IMR-90 (cell line): ENCODE results near the gene EXOC2. TPM values are rescaled to one million over a fixed set of nuclear protein-coding genes. Genes with fewer than 3 reads are reported as not detected.

Experiments used
- ATAC-seq: fragments of 200-7000 bp; cut with Tn5 transposase; 2 replicates; pipeline ENCODE4 v1.9.1; 2020; ENCODE audit warnings: low read depth, mild to moderate bottlenecking, moderate library complexity
- Bru-seq: library from RNA; stranded (reverse); fragments of 400-500 nt; gene quantifications from one replicate; lab custom pipeline; 2021; lab: Mats Ljungman, UMichigan
- BruChase-seq, 2 experiments: library from RNA; stranded (reverse); fragments of 400-500 nt; gene quantifications; one replicate each; lab custom pipeline; 2021; lab: Mats Ljungman, UMichigan
- BruUV-seq: library from RNA; stranded (reverse); fragments of 400-500 nt; replicated peaks from 2 replicates; lab custom pipeline; 2021; lab: Mats Ljungman, UMichigan
- CTCF ChIA-PET: fragments of 300-600 bp; formaldehyde crosslinking; extraction: SDS; loops from one replicate; lab custom pipeline; 2021; ENCODE audit warnings: antibody characterized with exemption; lab: Yijun Ruan, JAX
- POLR2A ChIA-PET: fragments of 300-600 bp; sonication (Branson Sonifier 250); formaldehyde crosslinking; loops from one replicate; lab custom pipeline; 2022; ENCODE audit warnings: antibody characterized with exemption; ENCODE audit not compliant: unreplicated experiment; lab: Charles Lee
- DNase-seq: peaks from one replicate; pipeline ENCODE4 v3.0.0; 2013
- H2AFZ ChIP-seq: replicated peaks from 2 replicates; pipeline ENCODE3; 2013; ENCODE audit warnings: low read length, mild to moderate bottlenecking; ENCODE audit not compliant: poor library complexity
- H2AK5ac ChIP-seq: 2 replicates; pipeline ENCODE4 v1.6.1; 2013; ENCODE audit warnings: low read depth, low read length, inconsistent platforms
- H2AK9ac ChIP-seq: replicated peaks from 2 replicates; pipeline ENCODE3; 2013; ENCODE audit warnings: mild to moderate bottlenecking, low read depth, low read length, moderate library complexity; ENCODE audit not compliant: poor library complexity
- H2BK120ac ChIP-seq: 2 replicates; pipeline ENCODE4 v1.6.1; 2013; ENCODE audit warnings: low read depth, low read length, inconsistent platforms
- H2BK15ac ChIP-seq: 3 replicates; pipeline ENCODE4 v1.6.1; 2013; ENCODE audit warnings: low read depth, low read length, inconsistent platforms
- H2BK20ac ChIP-seq: 2 replicates; pipeline ENCODE4 v1.6.1; 2013; ENCODE audit warnings: low read depth, mild to moderate bottlenecking, inconsistent platforms, low read length, moderate library complexity
- H2BK5ac ChIP-seq: 2 replicates; pipeline ENCODE4 v1.6.1; 2013; ENCODE audit warnings: mild to moderate bottlenecking, low read depth, low read length, inconsistent platforms; ENCODE audit not compliant: poor library complexity, severe bottlenecking
- H3K14ac ChIP-seq: replicated peaks from 2 replicates; pipeline ENCODE4 v1.6.1; 2013; ENCODE audit warnings: low read depth, low read length, inconsistent platforms
- H3K18ac ChIP-seq: 2 replicates; pipeline ENCODE4 v1.6.1; 2013; ENCODE audit warnings: low read depth, low read length, control low read depth
- H3K23ac ChIP-seq: 2 replicates; pipeline ENCODE4 v1.6.1; 2013; ENCODE audit warnings: low read depth, low read length, inconsistent platforms
- H3K27ac ChIP-seq: 2 replicates; pipeline ENCODE4 v1.5.1; 2013; ENCODE audit warnings: mild to moderate bottlenecking, control low read depth, low read length; ENCODE audit not compliant: insufficient read depth
- H3K27me3 ChIP-seq: 2 replicates; pipeline ENCODE4 v1.6.1; 2013; ENCODE audit warnings: low read length; ENCODE audit not compliant: control insufficient read depth, insufficient read depth
- H3K36me3 ChIP-seq: 2 replicates; pipeline ENCODE4 v1.6.1; 2013; ENCODE audit warnings: low read length, mixed read lengths; ENCODE audit not compliant: control insufficient read depth, insufficient read depth
- H3K4ac ChIP-seq: 2 replicates; pipeline ENCODE4 v1.6.1; 2013; ENCODE audit warnings: low read depth, low read length, inconsistent platforms
- H3K4me1 ChIP-seq: 2 replicates; pipeline ENCODE4 v1.6.1; 2013; ENCODE audit warnings: low read length, mixed read lengths; ENCODE audit not compliant: control insufficient read depth, insufficient read depth
- H3K4me2 ChIP-seq: 2 replicates; pipeline ENCODE4 v1.6.1; 2013; ENCODE audit warnings: low read depth, mild to moderate bottlenecking, control low read depth, low read length, moderate library complexity
- H3K4me3 ChIP-seq: 2 replicates; pipeline ENCODE4 v1.5.1; 2013; ENCODE audit warnings: low read depth, mild to moderate bottlenecking, control low read depth, low read length, moderate library complexity; ENCODE audit not compliant: insufficient read depth
- H3K56ac ChIP-seq: 2 replicates; pipeline ENCODE4 v1.6.1; 2013; ENCODE audit warnings: low read length, inconsistent platforms; ENCODE audit not compliant: insufficient read depth; ENCODE audit errors: extremely low read depth
- H3K79me1 ChIP-seq, 2 experiments: 2 replicates each; pipeline ENCODE4 v1.6.1; 2013; ENCODE audit warnings: low read length in 2 of 2, inconsistent platforms in 1 of 2, low read depth in 1 of 2
- H3K9ac ChIP-seq: 2 replicates; pipeline ENCODE4 v1.6.1; 2013; ENCODE audit warnings: low read depth, low read length, control low read depth
- H3K9me1 ChIP-seq: 2 replicates; pipeline ENCODE4 v1.6.1; 2013; ENCODE audit warnings: low read length, inconsistent platforms; ENCODE audit not compliant: insufficient read depth
- H3K9me3 ChIP-seq: 2 replicates; pipeline ENCODE4 v1.6.1; 2013; ENCODE audit warnings: low read length; ENCODE audit not compliant: control insufficient read depth, insufficient read depth
- H4K20me1 ChIP-seq: 2 replicates; pipeline ENCODE4 v1.6.1; 2013; ENCODE audit warnings: low read length, inconsistent platforms; ENCODE audit not compliant: insufficient read depth
- H4K5ac ChIP-seq: 2 replicates; pipeline ENCODE4 v1.6.1; 2013; ENCODE audit warnings: mild to moderate bottlenecking, low read depth, low read length, control low read depth
- H4K8ac ChIP-seq, 2 experiments: 2 replicates each; pipeline ENCODE4 v1.6.1; 2013; ENCODE audit warnings: low read depth in 2 of 2, low read length in 2 of 2, control low read depth in 1 of 2, inconsistent platforms in 1 of 2
- H4K91ac ChIP-seq: 2 replicates; pipeline ENCODE4 v1.6.1; 2013; ENCODE audit warnings: low read depth, low read length, inconsistent platforms; ENCODE audit not compliant: insufficient read depth
- BHLHE40 ChIP-seq: fragments of 150-350 bp; IDR thresholded peaks from 2 replicates; pipeline ENCODE4 v1.6.1; 2016; ENCODE audit warnings: mild to moderate bottlenecking, low read depth, low read length
- CHD1 ChIP-seq: IDR thresholded peaks from 2 replicates; pipeline ENCODE4 v1.6.1; 2012; ENCODE audit warnings: low read depth, low read length, improper control_type of control experiment
- ELK1 ChIP-seq: fragments of 150-350 bp; IDR thresholded peaks from 2 replicates; pipeline ENCODE4 v1.6.1; 2016; ENCODE audit warnings: low read depth, mild to moderate bottlenecking, low read length, moderate library complexity, borderline replicate concordance
- MAZ ChIP-seq: IDR thresholded peaks from 2 replicates; pipeline ENCODE4 v1.6.1; 2012; ENCODE audit warnings: low read depth, mild to moderate bottlenecking, low read length, improper control_type of control experiment, moderate library complexity, borderline replicate concordance
- MXI1 ChIP-seq: IDR thresholded peaks from 2 replicates; pipeline ENCODE4 v1.6.1; 2012; ENCODE audit warnings: low read depth, mild to moderate bottlenecking, low read length, moderate library complexity, borderline replicate concordance
- SMC3 ChIP-seq: fragments of 150-350 bp; IDR thresholded peaks from 2 replicates; pipeline ENCODE4 v1.6.1; 2016; ENCODE audit warnings: low read depth, mild to moderate bottlenecking, antibody characterized with exemption, low read length, moderate library complexity
- WGBS, 2 experiments: methylation state at CpG; one replicate each; pipeline versions ENCODE4 v1.1.5 to v1.1.7; 2013; ENCODE audit warnings: missing lambda C conversion rate in 2 of 2; ENCODE audit not compliant: insufficient read length in 1 of 2; ENCODE audit errors: extremely low coverage in 2 of 2; 5-methylcytosine and 5-hydroxymethylcytosine counted together
- dilution Hi-C: fragments of 300-500 bp; cut with HindIII; formaldehyde crosslinking; loops from one replicate; pipeline ENCODE4 v1.14.3; 2018; ENCODE audit warnings: low sequenced_read_pairs; ENCODE audit not compliant: unreplicated experiment
- in situ Hi-C: fragments of 300-500 bp; cut with MboI; formaldehyde crosslinking; loops from 3 replicates; pipeline ENCODE4 v1.14.3; 2019; ENCODE audit warnings: low sequenced_read_pairs, inconsistent platforms, mixed read lengths
- intact Hi-C: fragments of 100-400 bp; cut with micrococcal nuclease; formaldehyde crosslinking; loops from 2 replicates; pipeline ENCODE4 v1.10.0; 2022
- long read RNA-seq: library from polyadenylated mRNA; unstranded; transcript quantifications from one replicate; pipeline ENCODE4 v2.0.0, GENCODE V29; 2021; ENCODE audit not compliant: unreplicated experiment
- polyA plus RNA-seq, 3 experiments: library from polyadenylated mRNA; depleted of rRNA; stranded (reverse); fragments of >200 nt; gene quantifications; 2 replicates each; pipeline ENCODE4 v1.2.3, GENCODE V29; 2012; ENCODE audit warnings: low replicate concordance in 1 of 3
- total RNA-seq: library from RNA; depleted of rRNA; stranded (reverse); fragments of >200 nt; gene quantifications from 2 replicates; pipeline ENCODE4 v1.2.3, GENCODE V29; 2012; rRNA removed

The EXOC2 gene
- total RNA-seq (37.3 and 39.4 TPM in 2 replicates), polyA plus RNA-seq (2012; rRNA removed) (12.8 and 13.1 TPM in 2 replicates), Bru-seq, nascent RNA (percentile 78 among the genes with signal in this experiment), BruChase-seq, experiment 1, labeled RNA remaining after a 6-hour chase (percentile 62 among the genes with signal in this experiment), BruChase-seq, experiment 2, labeled RNA remaining after a 2-hour chase (percentile 68 among the genes with signal in this experiment)
- polyA plus RNA-seq (2012; cell fraction: cytosol; rRNA removed), result 5.9 and 6.1 TPM in 2 replicates
- polyA plus RNA-seq (2012; cell fraction: nucleus; rRNA removed; ENCODE audit: low replicate concordance), result 6.9 and 14.1 TPM in 2 replicates
- long read RNA-seq, full-length matches to known transcripts, result 59 of 88 reads
- long read RNA-seq, partial matches to known transcripts, result 8 of 88 reads
- long read RNA-seq, other reads (novel, unspliced or antisense), result 21 of 88 reads

- Histone ChIP-seq H2AK5ac (peak within 1 kb of the TSS; percentile 68; the same call in 1 of the 2 replicates), H2BK120ac (peak within 1 kb of the TSS; percentile 82; the same call in 1 of the 2 replicates), H3K4me3 (peak within 1 kb of the TSS; percentile 88), H2AK9ac (peak within 1 kb of the TSS; percentile 92), H4K5ac (peak within 1 kb of the TSS; percentile 72), H3K9ac (peak within 1 kb of the TSS; percentile 74), H3K23ac (peak within 1 kb of the TSS; percentile 79), H2BK5ac (peak within 1 kb of the TSS; percentile 71), H3K9me3 (no peaks in the 10 kb centered on the region), H3K14ac (peak within 1 kb of the TSS; percentile 94), H2BK15ac (no peak within 1 kb of the TSS), H4K91ac (peak within 1 kb of the TSS; percentile 85), H3K18ac (peak within 1 kb of the TSS; percentile 54; the same call in 1 of the 2 replicates), H3K27ac (peak within 1 kb of the TSS; percentile 74), H4K20me1 (peaks cover 3% of the 10 kb centered on the region; the same call in 1 of the 2 replicates), H2BK20ac (no peak within 1 kb of the TSS), H3K4me1 (no peaks in the 10 kb centered on the region), H3K56ac (no peak within 1 kb of the TSS), H3K36me3 (peaks cover 4% of the 10 kb centered on the region; the same call in 1 of the 2 replicates), H3K4ac (peak within 1 kb of the TSS; percentile 89), H2AFZ (peak within 1 kb of the TSS; percentile 98), H3K27me3 (no peaks in the 10 kb centered on the region), H3K4me2 (peak within 1 kb of the TSS; percentile 91), H3K79me1 (peaks cover 29 to 47% of the 10 kb centered on the region in 2 experiments), H3K9me1 (peaks cover 3% of the 10 kb centered on the region), H4K8ac (peak within 1 kb of the TSS; percentile 89 to 99)
- 0% methylated on average over 20 of the region's 63 CpGs; no CpG with 5 or more reads in 1 of the 2 experiments for WGBS, 2 experiments
- DNase-seq, result peak; percentile 74
- CTCF ChIA-PET, result interaction anchor here (0.6 kb wide), 1 partner anchor 51 kb away, joined by 3 read pairs; no protein-coding TSS in a partner anchor
- intact Hi-C loops, result no loop called here
- BruUV-seq, result no TSS peak
- ATAC-seq, result peak; percentile 97
- dilution Hi-C loops, result no loop called here
- TF ChIP-seq MAZ (peak; percentile 99), BHLHE40 (0 out of 2 replicates have a peak, but pooled peaks have one; percentile 43), CHD1 (no peak), MXI1 (peak; percentile 73; the same call in 1 of the 2 replicates), SMC3 (no peak), ELK1 (peak; percentile 77; the same call in 1 of the 2 replicates)
- in situ Hi-C loops, result no loop called here
- POLR2A ChIA-PET, result interaction anchor here (0.5 to 0.7 kb wide), 2 partner anchors 9 to 704 kb away, joined by 5 to 6 read pairs; no protein-coding TSS in a partner anchor
Observed at GRCh38 chr6:692858-693722, at the start of gene EXOC2. EXOC2 (minus strand) TSS chr6:693139; CDS start chr6:637818, 55,321 bp downstream.
